Panc1 (cell line): Measurements from ENCODE around the gene DHRS3.

Experiments used
- CTCF ChIP-seq: fragments of 450-650 bp; IDR thresholded peaks from 2 replicates; pipeline ENCODE4 v1.5.1; 2017; ENCODE audit warnings: mild to moderate bottlenecking
- REST ChIP-seq, 2 experiments: IDR thresholded peaks; 2 replicates each; pipeline ENCODE4 v1.6.1; 2011 to 2012; ENCODE audit warnings: low read depth in 2 of 2, control low read depth in 1 of 2, low read length in 1 of 2, mild to moderate bottlenecking in 1 of 2, moderate library complexity in 1 of 2; ENCODE audit not compliant: insufficient read depth in 1 of 2
- SIN3A ChIP-seq: IDR thresholded peaks from 2 replicates; pipeline ENCODE4 v1.6.1; 2012; ENCODE audit warnings: low read depth, mild to moderate bottlenecking, low read length, moderate library complexity, borderline replicate concordance; ENCODE audit not compliant: insufficient read depth

DNA sequence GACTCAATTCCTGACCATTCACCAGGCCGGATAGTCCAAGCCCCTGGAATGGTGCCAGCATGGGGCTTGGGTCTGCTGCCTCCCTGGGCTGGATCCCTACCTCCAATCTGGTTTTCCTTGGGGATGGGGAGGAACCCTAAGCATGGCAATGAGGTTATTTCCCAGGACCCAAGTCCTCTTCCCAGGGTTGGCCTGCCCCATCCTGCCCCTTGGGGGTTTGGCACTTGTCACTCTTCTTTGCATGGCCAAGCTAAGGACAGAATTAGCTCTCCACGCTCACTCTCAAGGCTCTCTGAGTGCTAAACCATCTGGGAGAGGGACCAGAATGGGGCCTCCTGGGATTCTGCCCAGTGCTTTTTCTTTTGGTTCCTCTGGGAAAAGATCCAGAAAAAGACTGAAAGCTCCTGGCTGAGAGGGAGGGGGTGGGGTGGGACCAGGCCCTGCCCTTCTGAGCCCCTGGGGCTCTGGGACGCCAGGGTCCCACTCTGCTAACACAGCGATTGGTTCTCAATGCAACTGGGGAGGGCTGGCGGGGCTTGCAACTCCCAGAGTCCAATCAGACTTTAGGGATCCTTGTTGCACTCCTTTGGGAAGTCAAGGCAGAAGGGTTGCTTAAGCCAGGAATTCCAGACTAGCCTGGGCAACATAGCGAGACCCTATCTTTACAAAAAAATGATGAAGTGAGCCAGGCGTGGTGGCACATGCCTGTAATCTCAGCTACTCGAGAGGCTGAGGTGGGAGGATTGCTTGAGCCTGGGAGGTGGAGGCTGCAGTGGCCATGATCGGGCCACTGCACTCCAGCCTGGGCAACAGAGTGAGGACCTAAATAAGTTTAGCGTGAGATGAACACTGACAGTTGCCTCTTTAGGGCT, 52.7 kb downstream of the DHRS3 start:
- TF ChIP-seq CTCF, result no peak
- no peak for TF ChIP-seq SIN3A
- TF ChIP-seq REST (IDR thresholded peaks at IDR 0.05; ENCODE audit: insufficient read depth in 1 of 2, low read depth in 2 of 2, low read length in 1 of 2), result no peak
